Fibroblast of skin of right biceps (primary cell): Measurements from ENCODE around the gene GULP1.
"Not testable (repeated sequence)": the region's sequence is repeated elsewhere in the genome, so short reads cannot be mapped to it uniquely, and the experiment has no call there.

Experiments
- DNase-seq: peaks from one replicate; pipeline ENCODE4 v3.0.0-alpha.2; 2013

The GULP1 gene

DNA sequence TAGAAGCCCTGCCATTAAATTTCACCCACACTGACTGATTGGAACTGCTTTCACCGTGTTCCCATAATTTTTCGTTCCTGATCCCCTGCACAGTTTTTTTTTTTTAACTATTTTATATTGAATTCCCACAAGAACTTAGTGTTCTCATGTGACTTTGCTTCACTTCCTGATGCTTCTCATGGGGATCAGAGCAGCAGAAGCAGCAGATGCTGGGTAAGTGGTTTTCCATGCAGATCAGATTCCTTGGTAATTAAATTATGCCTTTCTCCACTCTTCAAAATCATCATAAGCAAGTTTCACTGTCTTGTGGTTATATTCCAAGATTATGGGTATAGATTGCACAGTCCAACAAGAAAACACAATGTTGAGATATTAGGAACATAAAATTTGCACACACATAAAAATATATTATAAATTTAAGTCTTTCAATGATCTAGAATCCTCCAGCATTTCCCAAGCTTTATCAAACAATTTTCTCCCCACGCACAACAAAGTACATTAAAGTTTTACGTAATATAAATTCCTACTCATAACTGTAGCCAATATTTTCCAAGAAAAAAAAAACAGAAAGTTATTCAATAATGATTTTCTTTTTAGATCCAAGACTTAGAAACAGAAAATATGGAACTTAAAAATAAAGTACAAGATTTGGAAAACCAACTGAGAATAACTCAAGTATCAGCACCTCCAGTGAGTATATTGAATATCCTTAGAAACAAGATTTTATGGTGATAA, 277.9 kb downstream of the GULP1 start:
- DNase-seq: peak; percentile 6

DNA sequence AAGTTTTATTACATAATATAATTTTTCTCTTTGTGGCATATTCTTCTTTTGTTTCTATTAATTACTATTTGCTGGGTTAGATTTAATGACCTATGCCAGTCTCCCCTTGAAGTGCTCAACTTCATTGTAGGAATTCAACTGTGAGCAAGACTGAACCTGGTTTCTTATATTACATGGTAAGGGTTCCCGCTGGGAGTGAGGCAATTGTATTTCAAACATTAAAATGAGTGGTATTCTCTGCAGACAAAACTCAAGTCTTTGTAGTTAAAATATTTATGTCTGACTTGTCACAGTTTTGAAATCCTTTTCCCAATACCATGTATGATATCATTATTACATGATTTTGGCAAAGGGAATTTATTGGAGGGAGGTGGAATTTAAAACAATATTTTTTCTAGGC, 278.7 kb downstream of the GULP1 start:
- DNase-seq: peak; percentile 5

DNA sequence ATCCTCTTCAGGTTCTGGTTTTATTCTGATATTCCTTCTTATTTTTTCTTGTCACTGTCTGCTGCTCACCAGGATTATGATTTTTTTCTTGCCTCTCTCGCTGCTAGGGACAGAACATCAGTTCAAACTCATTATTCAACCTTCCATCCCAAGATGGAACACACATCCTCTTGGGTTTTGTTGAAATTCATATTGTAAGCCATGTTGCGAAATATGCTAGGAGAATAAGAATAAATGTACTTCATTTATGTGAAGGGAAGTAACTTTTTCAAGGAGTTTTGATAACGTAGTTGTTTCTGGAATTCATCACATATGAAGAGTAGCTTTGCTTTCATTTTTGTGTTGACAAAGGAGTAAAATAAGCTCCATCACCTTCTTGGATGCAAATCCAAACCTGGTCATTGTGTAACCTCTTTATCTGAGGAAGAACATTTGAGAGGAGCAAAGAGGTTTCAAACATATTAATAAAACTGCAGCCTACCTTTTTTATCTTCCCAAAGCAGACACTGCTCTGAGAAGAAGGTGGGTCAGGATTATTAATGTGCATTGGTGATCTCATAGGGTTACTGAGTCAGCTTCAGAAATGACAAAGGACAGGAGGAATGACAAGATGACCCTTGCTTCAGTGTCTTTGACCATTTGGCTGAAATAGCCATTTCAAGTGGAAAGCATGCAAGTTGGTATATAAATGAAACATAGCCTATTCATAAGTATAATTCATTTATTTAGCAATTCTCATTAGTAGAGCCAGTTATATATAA, 280.0 kb downstream of the GULP1 start:
- no peak for DNase-seq

DNA sequence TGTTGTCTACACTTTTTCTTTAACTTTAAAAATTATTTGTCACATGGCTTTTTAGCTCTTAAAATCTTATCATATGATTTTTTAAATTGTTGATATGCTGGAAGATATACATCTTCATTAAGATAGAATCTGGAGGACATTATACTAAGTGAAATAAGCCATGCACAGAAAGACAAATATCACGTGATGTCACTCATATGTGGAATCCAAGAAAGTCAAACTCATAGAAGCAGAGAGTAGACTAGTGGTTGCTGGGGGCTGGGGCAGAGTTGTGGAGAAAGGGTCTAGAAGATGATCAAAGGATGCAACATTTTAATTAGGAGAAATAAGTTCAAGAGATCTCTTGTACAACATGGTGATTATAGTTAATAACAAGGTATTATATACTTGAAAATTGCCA, 280.9 kb downstream of the GULP1 start:
- no peak for DNase-seq

DNA sequence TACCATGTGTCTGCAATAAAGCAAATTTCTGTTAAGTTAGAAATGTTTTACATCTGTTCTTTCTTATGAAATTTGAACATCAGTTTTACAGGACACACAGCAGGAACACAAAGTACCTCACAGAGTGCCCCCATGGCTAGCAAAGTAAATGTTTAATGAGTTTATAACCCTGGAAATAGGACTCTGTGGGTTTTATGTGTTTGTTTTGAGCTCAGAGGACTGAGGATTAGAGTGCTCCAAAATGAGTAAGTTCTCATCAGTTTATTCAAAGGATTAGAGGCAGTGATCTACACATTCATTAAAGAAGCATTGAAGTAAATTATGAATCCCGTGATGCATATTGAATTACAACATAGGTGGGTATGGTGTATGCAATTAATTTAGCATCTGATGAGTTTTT, 281.8 kb downstream of the GULP1 start:
- DNase-seq: no peak

DNA sequence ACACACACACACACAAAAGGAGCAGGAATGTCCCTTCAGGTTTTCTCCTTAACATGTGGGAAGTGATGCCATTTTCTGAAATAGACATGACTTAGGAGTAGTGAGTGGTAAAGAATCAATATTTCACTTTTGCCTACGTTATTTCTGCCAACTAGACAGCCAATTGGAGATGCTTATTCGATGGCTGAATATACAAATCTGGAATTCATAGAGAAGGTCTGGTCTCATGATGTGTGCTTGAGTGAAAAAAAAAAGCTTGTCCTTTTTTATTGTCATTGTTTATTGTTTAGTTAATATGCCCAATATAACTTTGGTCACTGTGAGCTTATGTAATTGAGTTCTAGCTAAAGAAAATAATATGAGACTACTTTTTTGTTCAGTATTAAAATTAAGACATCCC, 284.3 kb downstream of the GULP1 start:
- DNase-seq: no peak

DNA sequence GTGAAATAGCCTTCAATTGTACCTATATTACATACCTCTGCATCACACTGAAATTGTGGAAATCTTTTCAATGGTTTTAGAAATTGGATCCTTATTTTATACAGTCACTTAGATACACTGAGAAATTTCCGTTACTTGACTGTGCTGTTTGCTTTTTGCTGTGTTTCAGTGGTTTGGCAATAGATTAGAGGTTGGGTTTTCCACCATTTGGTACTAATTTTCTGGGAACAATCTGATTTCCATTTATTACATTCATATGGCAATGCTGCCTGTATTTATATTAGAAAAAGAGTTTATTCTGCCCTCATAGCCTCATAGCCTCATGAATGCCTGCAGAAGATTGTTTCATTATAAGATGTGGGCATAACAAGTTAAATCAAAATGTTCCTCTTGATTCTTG, 285.0 kb downstream of the GULP1 start:
- peak; percentile 45 for DNase-seq

DNA sequence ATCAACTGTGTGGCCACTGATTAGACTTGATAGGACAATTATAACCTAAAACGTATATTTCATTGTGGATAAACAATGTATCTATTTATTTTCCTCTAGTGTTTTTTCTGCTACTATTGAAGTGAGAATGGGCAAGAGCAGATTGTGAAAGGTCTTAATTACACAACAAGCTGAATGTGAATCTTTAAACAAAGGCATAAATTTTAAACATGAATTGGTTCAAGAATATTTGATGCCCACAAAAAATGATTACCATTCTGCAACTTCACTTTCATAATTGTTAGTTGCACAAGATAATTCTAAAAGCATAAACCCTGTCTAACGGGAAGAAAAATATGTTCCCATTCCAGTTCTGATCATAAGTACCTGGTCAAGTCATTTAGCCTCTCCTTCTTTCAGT, 285.6 kb downstream of the GULP1 start:
- DNase-seq: no peak

DNA sequence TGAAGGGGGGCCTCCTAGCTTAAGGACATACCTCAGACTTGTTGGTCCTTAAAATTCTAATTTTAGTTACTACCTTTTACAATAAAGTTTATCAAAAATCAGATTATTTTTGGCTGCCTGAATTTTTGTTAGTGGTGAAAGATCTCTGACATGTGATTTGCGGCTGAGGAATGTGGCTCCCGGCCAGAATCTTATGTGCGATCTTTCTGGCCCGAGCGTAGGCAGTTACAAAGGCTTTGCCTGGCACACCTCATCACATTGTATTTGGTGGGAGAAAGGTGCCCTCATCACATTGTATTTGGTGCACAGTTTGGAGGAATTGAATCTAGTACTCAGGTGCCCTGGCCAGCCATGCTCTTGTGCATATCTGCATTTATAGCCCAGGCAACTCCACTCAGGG, 289.1 kb downstream of the GULP1 start:
- DNase-seq: no peak

DNA sequence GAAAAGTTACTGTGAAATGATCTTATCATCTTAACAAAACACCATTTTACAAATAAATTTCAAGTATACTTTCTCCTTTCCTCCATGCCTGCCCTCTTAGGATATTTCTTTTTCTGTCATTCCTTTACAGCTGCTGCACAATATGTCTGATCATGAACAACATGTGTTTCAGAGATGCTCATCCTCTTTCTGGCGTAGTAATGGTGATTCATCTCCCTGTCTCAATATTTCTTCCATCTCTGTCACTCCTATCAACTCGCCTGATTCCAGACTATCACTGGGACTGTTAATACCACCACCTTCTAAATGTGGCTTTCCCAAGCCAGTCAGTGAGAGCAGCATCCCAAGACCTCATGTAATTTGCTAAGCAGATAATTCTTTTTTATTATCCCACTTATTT, 290.5 kb downstream of the GULP1 start:
- peak; percentile 17 for DNase-seq

DNA sequence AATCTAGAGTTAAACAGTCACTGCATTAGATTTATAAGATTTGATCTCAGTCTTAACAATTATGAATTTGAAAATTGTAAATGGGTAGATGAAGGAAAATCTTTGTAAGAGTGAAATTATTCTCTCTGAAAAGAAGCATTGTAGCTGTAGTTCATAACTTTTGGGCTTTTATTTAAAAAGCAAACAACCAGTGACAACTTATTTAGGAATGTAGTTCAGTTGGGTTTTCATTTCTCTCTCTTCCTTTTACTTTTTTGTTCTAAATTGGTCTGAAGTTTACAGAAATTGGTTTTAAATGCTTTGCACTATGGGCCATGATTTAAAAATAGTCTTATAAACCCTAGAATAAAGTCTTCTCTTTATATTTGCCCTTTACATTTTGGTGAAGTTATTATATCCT, 296.6 kb downstream of the GULP1 start:
- DNase-seq: no peak

DNA sequence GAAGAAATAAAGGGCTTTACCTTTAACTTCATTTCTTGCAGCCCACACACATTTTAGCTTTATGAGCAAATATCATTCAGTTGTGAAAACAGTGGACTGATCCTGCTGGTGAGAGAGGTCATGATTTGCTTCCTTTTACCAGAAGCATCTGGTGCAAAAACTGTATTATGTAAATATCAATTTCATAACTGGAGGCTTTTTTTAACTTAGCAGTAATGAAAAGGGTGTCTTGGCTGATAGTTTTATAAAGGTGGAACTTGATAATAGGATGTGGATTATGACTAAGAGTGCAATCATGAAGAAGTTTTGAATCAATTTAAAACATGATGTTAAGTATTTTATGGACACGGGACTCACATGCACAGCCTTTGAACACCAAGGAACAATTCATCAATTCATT, 304.4 kb downstream of the GULP1 start:
- no peak for DNase-seq

DNA sequence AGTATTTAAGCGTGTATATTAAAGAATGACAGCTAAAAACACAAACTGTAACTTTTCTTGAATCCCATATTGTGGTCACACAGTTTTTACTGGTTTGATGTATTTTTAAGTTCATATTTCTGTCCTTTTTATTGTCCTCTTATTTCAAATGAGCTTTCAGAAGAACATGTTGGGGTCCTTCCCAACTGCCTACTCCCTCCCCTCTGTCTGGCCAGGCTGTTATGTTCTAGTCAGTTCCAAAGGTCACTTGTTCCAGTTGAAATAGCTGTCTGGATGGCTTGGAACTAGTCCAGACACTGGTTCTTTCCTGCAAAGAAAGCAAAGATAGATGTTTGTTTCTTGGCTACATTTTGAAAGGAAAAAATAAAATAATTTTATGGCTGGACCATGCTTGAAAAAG, 306.9 kb downstream of the GULP1 start:
- DNase-seq: no peak

DNA sequence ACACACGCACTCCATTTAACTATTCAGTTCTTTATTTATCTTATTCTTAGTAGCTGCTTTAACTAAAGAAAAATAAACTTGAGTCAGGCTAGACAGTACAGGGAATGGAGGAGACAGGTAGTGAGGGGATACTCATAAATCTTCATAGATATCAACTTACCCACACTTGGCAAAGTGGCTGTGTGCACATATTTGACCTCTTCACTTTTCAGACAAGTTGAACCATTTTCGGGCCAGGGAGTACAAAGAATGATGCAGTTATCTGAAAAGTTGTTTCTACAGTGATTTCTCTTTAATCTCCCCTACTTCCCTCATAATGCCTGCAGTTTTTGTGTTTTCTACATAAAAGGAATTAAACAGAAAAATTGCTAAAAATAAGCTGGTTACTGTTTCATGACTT, 307.5 kb downstream of the GULP1 start:
- no peak for DNase-seq

DNA sequence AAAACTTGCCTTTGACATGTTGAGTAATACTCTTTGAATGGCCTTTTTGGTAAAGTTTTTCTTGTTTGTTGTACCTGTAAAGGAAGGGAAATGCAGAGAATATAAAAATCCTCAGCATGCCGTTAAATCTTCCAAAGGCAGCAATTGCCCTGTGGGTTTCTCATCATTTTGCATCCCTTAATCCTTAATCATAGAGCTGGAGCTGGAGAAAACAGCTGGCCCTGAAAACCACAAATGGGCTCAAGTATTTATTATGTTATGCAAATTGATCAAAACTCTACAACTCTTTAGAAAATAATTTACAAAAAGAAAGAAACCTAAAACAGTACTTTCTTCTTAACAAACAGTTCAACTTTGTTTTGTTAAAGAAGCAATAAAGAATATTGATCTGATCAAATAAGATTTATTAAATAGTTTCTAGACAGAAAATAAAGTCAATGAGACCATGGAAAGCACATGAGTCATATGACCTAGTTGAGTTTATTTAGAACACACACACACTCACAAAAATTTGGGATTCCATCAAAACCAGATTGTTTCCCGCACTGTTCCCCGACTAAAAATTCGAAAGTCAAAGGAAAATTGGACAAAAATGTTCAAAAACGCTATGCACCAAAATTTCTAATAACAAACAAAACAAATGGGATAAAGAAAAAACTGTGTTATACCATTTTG, 309.0 kb downstream of the GULP1 start:
- DNase-seq: peak; percentile 64

DNA sequence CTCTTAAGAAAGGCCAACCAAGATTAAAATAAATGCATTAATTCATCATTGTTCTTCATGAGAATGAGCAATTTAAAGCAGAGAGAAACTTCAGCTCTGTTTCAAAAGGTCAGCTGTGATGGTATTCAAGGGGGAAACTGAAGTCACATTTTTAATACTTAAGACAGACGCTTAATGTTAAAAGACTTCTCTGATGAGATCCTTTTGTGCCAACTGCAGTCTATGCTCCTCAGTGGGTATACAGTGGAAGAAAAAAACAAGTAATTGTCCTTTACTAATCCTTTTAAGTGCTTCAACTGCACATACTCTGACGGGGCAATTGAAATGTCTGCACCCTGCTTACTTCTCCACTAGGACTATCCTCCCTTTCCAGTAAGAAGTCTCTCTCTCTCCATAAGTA, 309.7 kb downstream of the GULP1 start:
- DNase-seq: no peak

DNA sequence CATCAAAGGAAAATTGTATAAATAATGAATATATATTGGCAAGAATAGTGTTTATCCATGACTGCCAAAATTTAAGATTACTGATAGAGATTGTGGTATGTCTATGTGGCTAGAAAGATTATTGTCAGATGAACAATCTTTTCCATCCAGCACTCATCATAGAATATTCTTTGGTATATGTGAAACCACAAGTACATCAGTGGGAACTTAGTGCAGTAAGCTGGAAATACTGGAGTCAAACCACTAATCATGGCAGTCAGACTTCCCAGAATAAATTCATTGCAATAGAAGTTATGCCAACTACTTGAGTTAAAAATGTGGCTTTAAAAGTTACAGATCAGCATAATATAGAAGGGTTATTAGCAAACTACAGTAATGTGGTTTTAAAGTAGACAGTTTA, 310.3 kb downstream of the GULP1 start:
- DNase-seq: peak; percentile 82

DNA sequence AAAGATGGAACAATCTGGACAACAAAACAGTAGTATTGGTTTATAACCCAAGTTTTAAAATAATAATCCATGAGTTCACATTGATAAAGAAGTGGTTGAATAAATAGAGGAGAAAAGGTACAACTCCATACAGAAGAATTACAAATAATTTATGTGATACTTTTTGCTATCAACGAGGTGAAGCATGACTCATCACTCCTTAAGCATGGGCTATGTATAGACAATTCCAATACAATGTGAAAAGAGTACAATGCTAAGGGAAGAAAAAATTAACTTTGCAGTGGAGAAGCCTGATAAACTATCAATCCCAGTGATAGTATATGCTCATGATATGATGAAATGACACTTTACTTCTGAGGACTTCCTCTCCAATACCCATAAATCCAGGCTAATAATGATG, 312.9 kb downstream of the GULP1 start:
- no peak for DNase-seq

DNA sequence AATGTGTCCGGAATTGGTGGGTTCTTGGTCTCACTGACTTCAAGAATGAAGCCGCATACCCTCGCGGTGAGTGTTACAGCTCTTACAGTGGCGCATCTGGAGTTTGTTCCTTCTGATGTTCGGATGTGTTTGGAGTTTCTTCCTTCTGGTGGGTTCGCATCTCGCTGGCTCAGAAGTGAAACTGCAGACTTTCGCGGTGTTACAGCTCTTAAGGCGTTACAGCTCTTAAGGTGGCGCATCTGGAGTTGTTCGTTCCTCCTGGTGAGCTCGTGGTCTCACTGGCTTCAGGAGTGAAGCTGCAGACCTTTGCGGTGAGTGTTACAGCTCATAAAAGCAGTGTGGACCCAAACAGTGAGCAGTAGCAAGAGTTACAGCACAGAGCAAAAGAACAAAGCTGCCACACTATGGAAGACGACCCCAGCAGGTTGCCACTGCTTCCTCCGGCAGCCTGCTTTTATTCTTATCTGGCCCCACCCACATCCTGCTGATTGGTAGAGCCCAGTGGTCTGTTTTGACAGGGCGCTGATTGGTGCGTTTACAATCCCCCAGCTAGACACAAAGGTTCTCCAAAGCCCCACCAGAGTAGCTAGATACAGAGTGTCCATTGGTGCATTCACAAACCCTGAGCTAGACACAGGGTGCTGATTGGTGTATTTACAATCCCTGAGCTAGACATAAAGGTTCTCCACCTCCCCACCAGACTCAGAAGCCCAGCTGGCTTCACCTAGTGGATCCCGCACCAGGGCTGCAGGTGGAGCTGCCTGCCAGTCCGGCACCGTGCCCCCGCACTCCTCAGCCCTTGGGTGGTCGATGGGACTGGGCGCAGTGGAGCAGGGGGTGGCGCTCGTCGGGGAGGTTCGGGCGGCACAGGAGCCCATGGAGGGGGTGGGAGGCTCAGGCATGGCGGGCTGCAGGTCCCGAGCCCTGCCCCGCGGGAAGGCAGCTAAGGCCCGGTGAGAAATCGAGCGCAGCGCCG, 314.2 kb downstream of the GULP1 start:
- DNase-seq: not testable (repeated sequence)

DNA sequence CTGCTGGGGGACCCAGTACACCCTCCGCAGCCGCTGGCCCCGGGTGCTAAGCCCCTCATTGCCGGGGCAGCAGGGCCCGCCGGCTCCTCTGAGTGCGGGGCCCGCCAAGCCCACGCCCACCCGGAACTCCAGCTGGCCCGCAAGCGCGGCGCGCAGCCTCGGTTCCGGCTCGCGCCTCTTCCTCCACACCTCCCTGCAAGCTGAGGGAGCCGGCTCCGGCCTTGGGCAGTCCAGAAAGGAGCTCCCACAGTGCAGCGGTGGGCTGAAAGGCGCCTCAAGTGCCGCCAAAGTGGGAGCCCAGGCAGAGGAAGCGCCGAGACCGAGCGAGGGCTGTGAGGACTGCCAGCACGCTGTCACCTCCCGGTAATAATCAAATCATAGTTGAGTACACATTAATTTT, 314.9 kb downstream of the GULP1 start:
- not testable (repeated sequence) for DNase-seq

DNA sequence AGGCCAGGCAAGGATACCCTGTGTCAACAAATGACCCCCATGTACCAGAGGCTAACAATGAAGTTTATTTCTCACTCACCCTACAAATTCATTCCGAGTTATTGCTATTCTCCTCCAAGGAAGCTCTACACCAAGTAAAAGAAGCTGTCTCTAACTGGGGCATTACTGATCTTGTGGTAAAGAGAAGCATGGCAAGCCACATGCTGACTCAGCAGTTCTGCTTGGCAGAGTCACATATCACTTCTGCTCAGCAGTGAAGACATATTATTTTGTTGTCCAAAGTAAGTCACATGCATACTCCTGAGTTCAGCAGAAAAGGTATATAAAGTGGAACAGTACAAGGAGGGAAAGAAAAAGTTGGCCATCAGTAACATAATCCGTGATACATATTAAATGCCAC, 315.8 kb downstream of the GULP1 start:
- peak; percentile 25 for DNase-seq

DNA sequence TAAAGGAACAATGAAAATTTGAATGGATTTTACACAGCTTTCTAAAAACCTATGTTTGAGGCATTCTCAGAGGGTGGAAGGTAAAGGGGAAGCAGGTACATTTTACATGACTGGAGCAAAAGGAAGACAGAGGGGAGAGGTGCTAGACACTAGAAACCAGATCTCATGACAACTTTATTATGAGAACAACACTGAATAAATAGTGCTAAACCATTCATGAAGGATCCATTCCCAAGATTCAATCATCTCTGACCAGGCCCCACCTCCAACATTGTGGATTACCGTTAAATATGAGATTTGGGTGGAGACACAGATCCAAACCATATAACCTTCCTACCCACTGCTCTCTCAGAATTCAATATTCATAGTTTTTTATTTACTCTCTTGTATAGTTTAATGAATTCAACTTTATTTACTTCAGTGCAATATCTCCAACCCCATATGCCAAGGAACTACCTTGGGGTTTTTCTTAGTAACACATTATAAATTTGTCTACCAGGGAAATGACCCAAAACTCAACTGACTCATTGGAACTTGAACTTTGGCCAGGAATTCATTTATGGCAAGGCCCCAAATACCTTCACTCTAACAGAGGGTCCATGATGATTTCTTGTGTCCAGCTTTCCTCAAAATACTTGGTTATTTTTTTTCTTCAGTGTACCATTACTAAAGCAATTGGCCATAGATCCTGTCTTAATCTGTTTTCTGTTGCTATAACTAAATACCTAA, 317.8 kb downstream of the GULP1 start:
- DNase-seq: peak; percentile 77
